Dendritic cell treated with granulocyte-macrophage colony-stimulating factor and Interleukin-4, amounts not matched to agents 40 ng/mL and 50 ng/mL, for 4 days (primary cell): ENCODE results near the gene PEX3.

Experiments
- H3K27ac Mint-ChIP-seq: one replicate; pipeline ENCODE4 v1.8.0; 2022; ENCODE audit warnings: mild to moderate bottlenecking, mixed read lengths
- H3K27me3 Mint-ChIP-seq: one replicate; pipeline ENCODE4 v1.8.0; 2022; ENCODE audit warnings: mild to moderate bottlenecking, mixed read lengths
- H3K36me3 Mint-ChIP-seq: one replicate; pipeline ENCODE4 v1.8.0; 2022; ENCODE audit warnings: low read depth, mixed read lengths
- H3K4me1 Mint-ChIP-seq: one replicate; pipeline ENCODE4 v1.8.0; 2022; ENCODE audit warnings: low read depth, mixed read lengths
- H3K4me3 Mint-ChIP-seq: one replicate; pipeline ENCODE4 v1.8.0; 2022; ENCODE audit warnings: mild to moderate bottlenecking, moderate library complexity, mixed read lengths
- H3K9me3 Mint-ChIP-seq: one replicate; pipeline ENCODE4 v1.8.0; 2022; ENCODE audit warnings: mixed read lengths
- intact Hi-C: fragments of 100-400 bp; cut with micrococcal nuclease; formaldehyde crosslinking; loops from one replicate; pipeline ENCODE4 v1.15.0; 2022

PEX3 gene, protein sequence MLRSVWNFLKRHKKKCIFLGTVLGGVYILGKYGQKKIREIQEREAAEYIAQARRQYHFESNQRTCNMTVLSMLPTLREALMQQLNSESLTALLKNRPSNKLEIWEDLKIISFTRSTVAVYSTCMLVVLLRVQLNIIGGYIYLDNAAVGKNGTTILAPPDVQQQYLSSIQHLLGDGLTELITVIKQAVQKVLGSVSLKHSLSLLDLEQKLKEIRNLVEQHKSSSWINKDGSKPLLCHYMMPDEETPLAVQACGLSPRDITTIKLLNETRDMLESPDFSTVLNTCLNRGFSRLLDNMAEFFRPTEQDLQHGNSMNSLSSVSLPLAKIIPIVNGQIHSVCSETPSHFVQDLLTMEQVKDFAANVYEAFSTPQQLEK

GRCh38 chr6:143450453-143451371 lies at the start of gene PEX3, which contains the start of gene ADAT2:
TSS of gene PEX3 (plus strand) at chr6:143450805. CDS start at chr6:143451043, 238 bp downstream.
TSS of gene ADAT2 (minus strand) at chr6:143450695. CDS start at chr6:143450658, 37 bp downstream.
- peaks cover 9% of the 10 kb centered on the region for H3K4me1 Mint-ChIP-seq
- H3K4me3 Mint-ChIP-seq, result peak within 1 kb of the TSS; percentile 98
- H3K36me3 Mint-ChIP-seq, result peaks cover 11% of the 10 kb centered on the region
- H3K27ac Mint-ChIP-seq, result peak within 1 kb of the TSS; percentile 94
- intact Hi-C loops, result no loop called here
- no peaks in the 10 kb centered on the region for H3K27me3 Mint-ChIP-seq
- no peaks in the 10 kb centered on the region for H3K9me3 Mint-ChIP-seq

DNA sequence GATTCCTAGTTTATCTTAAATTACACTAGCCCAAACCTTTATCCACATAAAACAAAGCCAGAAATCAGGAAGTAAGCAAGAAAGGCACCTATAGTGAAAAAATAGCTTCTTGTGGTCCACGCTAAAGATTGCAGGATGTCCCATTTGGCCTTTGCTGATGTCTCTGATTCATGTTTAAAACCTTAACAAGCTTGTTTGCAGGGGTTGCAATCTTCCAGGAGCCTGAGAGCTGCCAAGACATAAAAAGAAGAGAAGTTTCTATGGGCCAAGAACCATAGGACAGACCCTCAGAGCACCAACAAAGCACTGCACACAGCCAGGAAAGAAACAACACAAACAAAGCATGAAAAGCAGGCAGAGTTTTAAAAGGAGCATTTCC lies 49.5 kb upstream of the PEX3 start:
- peaks cover 23% of the 10 kb centered on the region for H3K4me1 Mint-ChIP-seq
- H3K9me3 Mint-ChIP-seq, result no peaks in the 10 kb centered on the region
- intact Hi-C loops, result no loop called here
- no peaks in the 10 kb centered on the region for H3K36me3 Mint-ChIP-seq
- H3K27ac Mint-ChIP-seq, result peak overlapping the region; percentile 60
- peaks cover 1% of the 10 kb centered on the region for H3K27me3 Mint-ChIP-seq
- H3K4me3 Mint-ChIP-seq, result no peak overlapping the region

DNA sequence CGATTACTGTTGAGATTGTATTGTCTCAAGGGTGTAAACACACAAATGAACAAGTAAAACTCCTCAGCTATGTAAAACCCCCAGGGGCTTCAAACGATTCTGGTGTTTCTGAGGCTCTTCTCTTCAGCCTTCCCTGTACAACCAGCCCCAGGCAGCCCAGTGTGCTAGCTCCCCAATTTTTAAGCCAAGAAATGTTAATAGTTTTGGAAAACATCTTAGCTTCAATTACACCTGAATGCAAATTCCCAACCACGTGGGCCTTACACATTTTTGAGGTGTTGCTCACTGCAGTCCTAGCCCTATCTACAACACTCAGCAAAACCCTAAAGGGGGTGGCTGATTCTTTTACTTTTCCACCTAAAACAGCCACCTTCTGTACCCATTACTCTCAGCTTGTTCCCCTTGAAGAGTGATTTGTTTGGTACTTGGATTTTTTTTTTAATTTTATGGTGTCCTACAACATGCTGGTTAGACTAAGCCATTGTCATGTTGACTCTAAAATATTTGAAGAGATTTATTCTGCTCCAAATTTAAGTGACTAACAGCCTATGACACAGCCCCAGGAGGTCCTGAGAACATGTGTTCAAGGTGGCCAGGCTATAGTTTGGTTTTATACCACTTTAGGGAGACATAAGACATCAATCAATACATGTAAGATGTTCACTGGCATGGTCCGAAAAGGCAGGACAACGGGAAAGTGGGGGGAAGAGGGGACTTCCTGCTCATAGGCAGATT lies 48.8 kb upstream of the PEX3 start:
- H3K4me3 Mint-ChIP-seq, result no peak overlapping the region
- H3K27me3 Mint-ChIP-seq, result peaks cover 1% of the 10 kb centered on the region
- H3K36me3 Mint-ChIP-seq, result no peaks in the 10 kb centered on the region
- peak overlapping the region; percentile 62 for H3K27ac Mint-ChIP-seq
- no peaks in the 10 kb centered on the region for H3K9me3 Mint-ChIP-seq
- intact Hi-C loops, result no loop called here
- H3K4me1 Mint-ChIP-seq, result peaks cover 23% of the 10 kb centered on the region

GRCh38 chr6:143402721-143403336 lies 47.8 kb upstream of the PEX3 start:
- intact Hi-C loops, result no loop called here

GRCh38 chr6:143405373-143406154 lies 45.0 kb upstream of the PEX3 start:
- intact Hi-C loops, result no loop called here
- peaks cover 13% of the 10 kb centered on the region for H3K4me1 Mint-ChIP-seq
- no peak overlapping the region for H3K4me3 Mint-ChIP-seq
- H3K27me3 Mint-ChIP-seq, result no peaks in the 10 kb centered on the region
- no peak overlapping the region for H3K27ac Mint-ChIP-seq
- H3K36me3 Mint-ChIP-seq, result no peaks in the 10 kb centered on the region
- no peaks in the 10 kb centered on the region for H3K9me3 Mint-ChIP-seq

More at GRCh38 chr6:143402721-143403336, 47.8 kb upstream of the PEX3 start:
- Mint-ChIP-seq H3K27me3 (peaks cover 1% of the 10 kb centered on the region), H3K4me3 (no peak overlapping the region), H3K36me3 (no peaks in the 10 kb centered on the region), H3K9me3 (no peaks in the 10 kb centered on the region), H3K4me1 (peaks cover 23% of the 10 kb centered on the region), H3K27ac (no peak overlapping the region)

DNA sequence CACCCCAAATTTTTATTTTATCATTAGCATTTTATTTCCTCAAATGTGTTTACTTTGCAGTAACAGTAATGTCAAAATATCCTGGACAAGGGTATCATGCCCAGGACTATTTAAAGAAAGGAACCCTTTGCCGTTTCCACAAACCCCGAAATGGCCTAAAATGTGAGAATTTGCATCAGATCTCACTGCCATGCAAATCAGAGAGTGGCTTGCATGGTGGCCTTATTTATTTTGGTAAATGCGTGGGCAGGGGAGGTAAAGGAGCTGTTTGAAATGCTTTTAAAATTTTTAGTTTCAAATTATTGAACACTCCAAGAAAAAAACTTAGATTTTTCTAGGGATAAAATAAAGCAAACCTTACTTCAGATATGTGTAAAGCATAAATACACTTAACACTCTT lies 43.9 kb upstream of the PEX3 start:
- Mint-ChIP-seq H3K4me3 (no peak overlapping the region), H3K27me3 (no peaks in the 10 kb centered on the region), H3K9me3 (no peaks in the 10 kb centered on the region), H3K4me1 (peaks cover 5% of the 10 kb centered on the region), H3K36me3 (no peaks in the 10 kb centered on the region), H3K27ac (no peak overlapping the region)
- intact Hi-C loops, result no loop called here

GRCh38 chr6:143408151-143408786 lies 42.3 kb upstream of the PEX3 start:
- H3K27ac Mint-ChIP-seq, result no peak overlapping the region
- no peaks in the 10 kb centered on the region for H3K36me3 Mint-ChIP-seq
- H3K27me3 Mint-ChIP-seq, result no peaks in the 10 kb centered on the region
- no peak overlapping the region for H3K4me3 Mint-ChIP-seq
- intact Hi-C loops, result no loop called here
- no peaks in the 10 kb centered on the region for H3K4me1 Mint-ChIP-seq
- H3K9me3 Mint-ChIP-seq, result no peaks in the 10 kb centered on the region

DNA sequence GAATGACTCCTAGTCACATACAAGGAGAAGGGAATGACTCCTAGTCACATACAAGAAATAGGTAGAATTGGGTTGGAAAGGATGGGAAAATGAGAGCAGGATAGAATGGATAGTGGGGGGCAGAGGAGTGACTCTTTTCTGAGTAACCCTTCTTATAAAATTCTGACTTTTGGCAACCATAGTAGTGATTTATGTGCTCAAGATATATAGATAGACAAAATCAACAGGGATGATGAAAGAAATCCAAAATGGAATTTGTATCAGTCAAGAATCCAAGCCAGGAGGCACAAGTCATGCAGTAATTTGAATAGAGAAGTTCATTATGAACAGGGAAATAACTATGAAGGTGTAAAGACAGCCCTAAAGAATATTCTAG lies 41.8 kb upstream of the PEX3 start:
- no peaks in the 10 kb centered on the region for H3K27me3 Mint-ChIP-seq
- no peaks in the 10 kb centered on the region for H3K36me3 Mint-ChIP-seq
- H3K4me1 Mint-ChIP-seq, result no peaks in the 10 kb centered on the region
- H3K9me3 Mint-ChIP-seq, result no peaks in the 10 kb centered on the region
- no peak overlapping the region for H3K4me3 Mint-ChIP-seq
- intact Hi-C loops, result no loop called here
- H3K27ac Mint-ChIP-seq, result no peak overlapping the region

GRCh38 chr6:143410859-143411270 lies 39.7 kb upstream of the PEX3 start:
- H3K27me3 Mint-ChIP-seq, result no peaks in the 10 kb centered on the region
- H3K9me3 Mint-ChIP-seq, result no peaks in the 10 kb centered on the region
- no peak overlapping the region for H3K4me3 Mint-ChIP-seq
- intact Hi-C loops, result no loop called here
- no peaks in the 10 kb centered on the region for H3K4me1 Mint-ChIP-seq
- no peak overlapping the region for H3K27ac Mint-ChIP-seq
- H3K36me3 Mint-ChIP-seq, result no peaks in the 10 kb centered on the region

DNA sequence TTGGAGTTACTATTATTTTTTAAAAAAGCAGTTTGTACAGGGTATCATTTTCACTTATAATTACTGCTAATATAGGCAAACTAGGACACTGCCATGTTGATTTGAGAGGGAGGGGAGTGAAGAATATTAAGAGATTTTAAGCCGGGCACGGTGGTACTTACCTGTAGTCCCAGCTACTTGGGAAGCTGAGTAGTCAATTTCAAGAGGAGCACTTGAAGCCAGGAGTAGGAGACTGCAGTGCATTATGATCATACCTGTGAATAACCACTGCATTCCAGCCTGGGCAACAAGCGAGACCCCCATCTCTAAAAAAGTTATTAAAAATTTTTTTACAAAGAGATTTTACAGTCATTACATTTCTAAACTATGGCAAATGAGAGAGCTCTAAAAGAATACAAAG lies 35.8 kb upstream of the PEX3 start:
- Mint-ChIP-seq H3K27ac (no peak overlapping the region), H3K4me1 (no peaks in the 10 kb centered on the region), H3K9me3 (no peaks in the 10 kb centered on the region), H3K4me3 (no peak overlapping the region), H3K27me3 (no peaks in the 10 kb centered on the region), H3K36me3 (no peaks in the 10 kb centered on the region)
- intact Hi-C loops, result no loop called here

DNA sequence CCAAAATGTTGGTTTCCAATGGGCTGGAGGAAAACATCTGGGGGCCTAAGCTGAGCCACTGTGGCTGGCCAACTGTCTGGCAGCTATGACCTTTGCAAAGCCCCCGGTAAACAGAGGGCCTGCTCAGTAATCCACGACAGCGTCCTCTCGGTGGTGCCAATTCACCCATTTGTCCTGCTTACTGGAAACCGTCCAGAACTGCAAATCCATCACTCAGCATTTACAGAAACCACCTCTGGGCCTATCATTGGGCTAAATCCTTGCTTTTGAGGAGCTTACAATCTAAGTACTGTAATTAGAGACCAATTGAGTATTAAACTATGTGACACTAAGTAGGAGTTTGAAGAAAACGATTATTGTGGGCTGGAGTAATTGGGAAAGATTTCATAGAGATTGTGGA lies 31.1 kb upstream of the PEX3 start:
- Mint-ChIP-seq H3K27ac (no peak overlapping the region), H3K9me3 (no peaks in the 10 kb centered on the region), H3K27me3 (no peaks in the 10 kb centered on the region), H3K4me1 (no peaks in the 10 kb centered on the region), H3K36me3 (no peaks in the 10 kb centered on the region), H3K4me3 (no peak overlapping the region)
- intact Hi-C loops, result no loop called here

DNA sequence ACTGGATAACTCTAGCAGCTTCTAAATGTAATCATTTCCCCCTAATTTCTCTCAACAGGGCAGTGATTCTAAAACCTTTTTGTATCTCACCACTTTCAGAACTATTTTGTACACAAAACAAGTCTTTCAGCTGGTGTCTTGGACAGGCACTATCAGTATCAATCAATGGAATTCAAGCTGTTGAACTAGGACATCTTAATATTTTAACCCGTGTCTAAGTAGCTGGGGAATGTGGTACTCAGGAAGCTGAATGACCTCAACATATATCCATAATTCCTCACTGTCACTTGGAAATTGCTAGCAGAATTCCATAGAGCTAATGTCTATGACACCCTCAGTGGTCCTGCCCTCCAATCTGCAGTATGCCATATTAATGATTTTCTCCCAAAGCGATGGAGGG lies 24.6 kb upstream of the PEX3 start:
- H3K4me1 Mint-ChIP-seq, result no peaks in the 10 kb centered on the region
- no peak overlapping the region for H3K27ac Mint-ChIP-seq
- H3K9me3 Mint-ChIP-seq, result no peaks in the 10 kb centered on the region
- H3K4me3 Mint-ChIP-seq, result no peak overlapping the region
- no peaks in the 10 kb centered on the region for H3K36me3 Mint-ChIP-seq
- H3K27me3 Mint-ChIP-seq, result no peaks in the 10 kb centered on the region
- intact Hi-C loops, result loop anchor here (2.0 to 5.0 kb wide), 2 partner anchors 399 to 949 kb away; no protein-coding TSS in a partner anchor
